Measurements from ENCODE around the gene XRN2.

The XRN2 gene

GRCh38 chr20:21436205-21436604, 133.1 kb downstream of the XRN2 start:
- no peak for DNase-seq

- no peak for DNase-seq
Measured at GRCh38 chr20:21437248-21437647, 134.1 kb downstream of the XRN2 start.

DNA sequence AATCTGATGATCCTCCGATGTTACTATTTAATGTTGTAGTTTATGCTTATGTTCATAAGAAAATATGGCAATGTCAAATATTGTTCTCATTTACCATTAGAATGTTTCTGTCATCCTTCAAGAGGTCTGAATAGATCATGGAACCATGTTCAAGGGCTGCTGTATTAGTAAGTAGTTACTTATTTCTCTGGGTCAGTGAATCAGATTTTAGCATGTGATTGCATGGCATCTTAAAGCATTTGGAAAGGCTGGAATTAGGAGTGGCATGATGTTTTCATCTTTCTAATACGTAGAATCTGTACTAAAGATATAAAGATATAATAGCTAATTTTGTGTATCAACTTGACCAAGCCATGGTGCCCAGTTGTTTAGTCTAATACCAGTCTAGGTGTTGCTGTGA, 134.7 kb downstream of the XRN2 start:
- no peak for DNase-seq

Measured in NCI-H524 (cell line).